Smooth muscle cell (in vitro differentiated cells): ENCODE results near the gene ZNF397. TPM values are rescaled to one million over a fixed set of nuclear protein-coding genes. Genes with fewer than 3 reads are reported as not detected.
"Not testable (repeated sequence)": the region's sequence is repeated elsewhere in the genome, so short reads cannot be mapped to it uniquely, and the experiment has no call there.

Experiments
- DNase-seq: peaks from one replicate; lab custom pipeline; 2025; ENCODE audit not compliant: unreplicated experiment; lab: John Stamatoyannopoulos, UW
- H2AFZ ChIP-seq: fragments of 200-600 bp; sonication (generic); 2 replicates; pipeline ENCODE4 v1.6.0; 2016; ENCODE audit warnings: antibody characterized with exemption, low read depth, mild to moderate bottlenecking
- H3F3A ChIP-seq: fragments of 200-600 bp; sonication (generic); 2 replicates; pipeline ENCODE4 v1.6.0; 2017; ENCODE audit warnings: antibody characterized with exemption, low read depth
- H3K27ac ChIP-seq: fragments of 200-600 bp; sonication (generic); 2 replicates; pipeline ENCODE4 v1.5.1; 2016; ENCODE audit warnings: low read depth, mild to moderate bottlenecking
- H3K27me3 ChIP-seq: fragments of 200-600 bp; sonication (generic); 2 replicates; pipeline ENCODE4 v1.6.1; 2016; ENCODE audit warnings: low read depth, mild to moderate bottlenecking
- H3K36me3 ChIP-seq: fragments of 200-600 bp; sonication (generic); 2 replicates; pipeline ENCODE4 v1.5.1; 2016; ENCODE audit warnings: low read depth
- H3K4me1 ChIP-seq: fragments of 200-600 bp; sonication (generic); 2 replicates; pipeline ENCODE4 v1.5.1; 2016; ENCODE audit warnings: low read depth
- H3K4me2 ChIP-seq: fragments of 200-600 bp; sonication (generic); 2 replicates; pipeline ENCODE4 v1.6.0; 2016; ENCODE audit warnings: mild to moderate bottlenecking
- H3K4me3 ChIP-seq: fragments of 200-600 bp; sonication (generic); 2 replicates; pipeline ENCODE4 v1.5.1; 2016; ENCODE audit warnings: mild to moderate bottlenecking
- H3K79me2 ChIP-seq: fragments of 200-600 bp; sonication (generic); 2 replicates; pipeline ENCODE4 v1.6.0; 2016; ENCODE audit warnings: low read depth, mild to moderate bottlenecking
- H3K9ac ChIP-seq: fragments of 200-600 bp; sonication (generic); 2 replicates; pipeline ENCODE4 v1.6.0; 2016; ENCODE audit warnings: low read depth
- H3K9me3 ChIP-seq: fragments of 200-600 bp; sonication (generic); replicated peaks from 2 replicates; pipeline ENCODE4 v1.5.1; 2016; ENCODE audit warnings: low read depth
- H4K20me1 ChIP-seq: fragments of 200-600 bp; sonication (generic); 2 replicates; pipeline ENCODE4 v1.6.0; 2016; ENCODE audit warnings: low read depth
- WGBS: methylation state at CpG from one replicate; pipeline ENCODE4 v1.1.7; 2016; ENCODE audit warnings: low lambda C conversion rate; 5-methylcytosine and 5-hydroxymethylcytosine counted together
- polyA plus RNA-seq: library from polyadenylated mRNA; unstranded; fragments of >200 nt; fragmentation: Nextera tagmentation; extraction: Ambion mirVana; gene quantifications from 2 replicates; pipeline ENCODE4 v1.2.1, GENCODE V29; 2016
- total RNA-seq: library from RNA; depleted of rRNA; stranded (reverse); fragments of >200 nt; gene quantifications from 2 replicates; pipeline ENCODE4 v1.2.3, GENCODE V29; 2014
- TF ChIP-seq, protein P1 (sequence below): fragments of 200-600 bp; sonication (generic); IDR thresholded peaks from 2 replicates; pipeline ENCODE4 v1.5.1; 2017; ENCODE audit warnings: borderline replicate concordance, mild to moderate bottlenecking, antibody characterized with exemption; ENCODE audit not compliant: insufficient read depth, poor library complexity, severe bottlenecking

ZNF397 gene
- total and polyA plus RNA-seq, 2 experiments from 2014 or later, result 5.3 to 11.8 TPM

DNA sequence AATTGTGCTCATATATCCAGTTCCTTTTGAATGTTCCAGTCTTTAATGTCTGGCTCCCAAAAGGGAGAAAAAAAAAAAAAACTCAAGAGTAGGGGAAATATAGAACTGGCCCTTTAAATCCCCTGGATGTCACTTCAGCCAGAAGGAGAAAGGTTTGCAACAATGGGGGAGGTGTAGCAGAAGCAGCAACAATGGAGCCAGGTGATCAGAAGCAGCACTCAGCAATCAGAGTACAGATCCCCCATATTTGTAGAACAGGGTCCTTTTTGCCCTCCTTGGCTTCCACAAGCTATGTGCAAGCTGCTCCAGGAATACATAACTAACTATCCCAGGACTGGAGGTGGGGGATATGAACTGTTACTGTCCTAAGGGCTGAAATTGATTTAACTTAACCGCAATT lies 25.8 kb upstream of the ZNF397 start:
- Histone ChIP-seq H3K79me2 (no peaks in the 10 kb centered on the region), H3K36me3 (no peaks in the 10 kb centered on the region), H3K4me2 (no peak overlapping the region), H3K4me3 (no peak overlapping the region), H3K4me1 (no peaks in the 10 kb centered on the region), H3F3A (no peaks in the 10 kb centered on the region), H3K27me3 (peaks cover 4% of the 10 kb centered on the region), H3K27ac (no peak overlapping the region), H2AFZ (no peak overlapping the region), H3K9ac (no peak overlapping the region), H4K20me1 (no peaks in the 10 kb centered on the region), H3K9me3 (no peaks in the 10 kb centered on the region)
- no peak for DNase-seq
- 61% methylated on average over 1 of the region's 1 CpG for WGBS
- TF ChIP-seq, protein P1, sequence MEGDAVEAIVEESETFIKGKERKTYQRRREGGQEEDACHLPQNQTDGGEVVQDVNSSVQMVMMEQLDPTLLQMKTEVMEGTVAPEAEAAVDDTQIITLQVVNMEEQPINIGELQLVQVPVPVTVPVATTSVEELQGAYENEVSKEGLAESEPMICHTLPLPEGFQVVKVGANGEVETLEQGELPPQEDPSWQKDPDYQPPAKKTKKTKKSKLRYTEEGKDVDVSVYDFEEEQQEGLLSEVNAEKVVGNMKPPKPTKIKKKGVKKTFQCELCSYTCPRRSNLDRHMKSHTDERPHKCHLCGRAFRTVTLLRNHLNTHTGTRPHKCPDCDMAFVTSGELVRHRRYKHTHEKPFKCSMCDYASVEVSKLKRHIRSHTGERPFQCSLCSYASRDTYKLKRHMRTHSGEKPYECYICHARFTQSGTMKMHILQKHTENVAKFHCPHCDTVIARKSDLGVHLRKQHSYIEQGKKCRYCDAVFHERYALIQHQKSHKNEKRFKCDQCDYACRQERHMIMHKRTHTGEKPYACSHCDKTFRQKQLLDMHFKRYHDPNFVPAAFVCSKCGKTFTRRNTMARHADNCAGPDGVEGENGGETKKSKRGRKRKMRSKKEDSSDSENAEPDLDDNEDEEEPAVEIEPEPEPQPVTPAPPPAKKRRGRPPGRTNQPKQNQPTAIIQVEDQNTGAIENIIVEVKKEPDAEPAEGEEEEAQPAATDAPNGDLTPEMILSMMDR, result no peak

DNA sequence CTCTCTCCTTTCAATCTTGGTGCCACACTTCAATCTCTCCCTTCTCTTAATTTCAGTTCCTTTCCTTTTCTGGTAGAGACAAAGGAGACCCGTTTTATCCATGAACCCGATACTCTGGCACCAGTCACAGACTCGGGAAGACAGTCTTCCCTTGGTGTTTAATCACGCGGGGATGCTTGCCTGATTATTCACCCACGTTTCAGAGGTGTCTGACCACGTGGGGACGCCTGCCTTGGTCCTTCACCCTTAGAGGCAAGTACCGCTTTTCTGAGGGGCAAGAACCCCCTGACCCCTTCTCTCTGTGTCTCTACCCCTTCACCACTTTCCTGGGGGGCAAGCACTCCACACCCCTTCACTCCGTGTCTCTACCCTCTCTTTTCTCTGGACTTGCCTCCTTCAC lies 24.2 kb upstream of the ZNF397 start:
- not testable (repeated sequence) for H3K4me1 ChIP-seq, H3K79me2 ChIP-seq, H3K9me3 ChIP-seq, H3K27me3 ChIP-seq, H3K27ac ChIP-seq, H3F3A ChIP-seq, H3K4me2 ChIP-seq, H3K9ac ChIP-seq, H4K20me1 ChIP-seq, H2AFZ ChIP-seq, H3K4me3 ChIP-seq, DNase-seq, H3K36me3 ChIP-seq
- WGBS, result 57% methylated on average over 10 of the region's 10 CpGs

GRCh38 chr18:35219331-35219730 lies 21.5 kb upstream of the ZNF397 start:
- H3K27ac ChIP-seq, H3K4me2 ChIP-seq, H2AFZ ChIP-seq, DNase-seq, H3F3A ChIP-seq, H3K27me3 ChIP-seq, H3K9ac ChIP-seq, H3K79me2 ChIP-seq, H3K4me3 ChIP-seq, H3K4me1 ChIP-seq, H3K36me3 ChIP-seq, H3K9me3 ChIP-seq, H4K20me1 ChIP-seq: not testable (repeated sequence)
- 92% methylated on average over 4 of the region's 4 CpGs for WGBS

GRCh38 chr18:35220424-35220823 lies 20.4 kb upstream of the ZNF397 start:
- H3K9me3 ChIP-seq, result no peaks in the 10 kb centered on the region
- no peaks in the 10 kb centered on the region for H4K20me1 ChIP-seq
- H2AFZ ChIP-seq, result no peak overlapping the region
- H3K79me2 ChIP-seq, result no peaks in the 10 kb centered on the region
- H3K4me1 ChIP-seq, result no peaks in the 10 kb centered on the region
- H3K27ac ChIP-seq, result no peak overlapping the region
- H3K27me3 ChIP-seq, result peaks cover 4% of the 10 kb centered on the region
- H3F3A ChIP-seq, result no peaks in the 10 kb centered on the region
- H3K4me3 ChIP-seq, result no peak overlapping the region
- H3K36me3 ChIP-seq, result no peaks in the 10 kb centered on the region
- WGBS, result 93% methylated on average over 6 of the region's 6 CpGs
- no peak for DNase-seq
- no peak overlapping the region for H3K4me2 ChIP-seq
- no peak overlapping the region for H3K9ac ChIP-seq
- TF ChIP-seq, protein P1, result no peak

- Histone ChIP-seq H3K4me3 (no peak overlapping the region), H3K27me3 (no peaks in the 10 kb centered on the region), H2AFZ (no peak overlapping the region), H3K79me2 (no peaks in the 10 kb centered on the region), H3K36me3 (no peaks in the 10 kb centered on the region), H3K9me3 (no peaks in the 10 kb centered on the region), H3K9ac (no peak overlapping the region), H3K4me1 (no peaks in the 10 kb centered on the region), H3F3A (no peaks in the 10 kb centered on the region), H4K20me1 (no peaks in the 10 kb centered on the region), H3K27ac (no peak overlapping the region), H3K4me2 (no peak overlapping the region)
- TF ChIP-seq, protein P1, result no peak
- no peak for DNase-seq
- 94% methylated on average over 3 of the region's 3 CpGs for WGBS
Measured at GRCh38 chr18:35223797-35224196, 17.0 kb upstream of the ZNF397 start.
